HepG2 (cell line): ENCODE data around the gene SMAD7. TPM values are rescaled to one million over a fixed set of nuclear protein-coding genes. Genes with fewer than 3 reads are reported as not detected.

Experiments
- ATAC-seq: fragments of 200-7000 bp; cut with Tn5 transposase; 3 replicates; pipeline ENCODE4 v1.9.1; 2020; ENCODE audit warnings: mild to moderate bottlenecking, moderate library complexity
- BruUV-seq: library from RNA; stranded (reverse); fragments of 400-500 nt; replicated peaks from 2 replicates; lab custom pipeline; 2021; lab: Mats Ljungman, UMichigan
- CTCF ChIA-PET: fragments of 300-600 bp; formaldehyde crosslinking; extraction: SDS; loops from one replicate; lab custom pipeline; 2021; ENCODE audit warnings: low total read pairs, inconsistent platforms, low intra/inter-chr PET ratio; lab: Yijun Ruan, JAX
- POLR2A ChIA-PET: fragments of 350-600 bp; sonication (Branson Sonifier 250); formaldehyde crosslinking; loops from one replicate; lab custom pipeline; 2020; ENCODE audit warnings: antibody characterized with exemption, inconsistent platforms; lab: Yijun Ruan, JAX
- DNase-seq: peaks from one replicate; pipeline ENCODE4 v3.0.0-alpha.2; 2015; ENCODE audit warnings: low spot score
- FAIRE-seq: peaks from 3 replicates; lab custom pipeline; 2011; peaks lifted over from hg19 to GRCh38; lab: Jason Lieb, UNC
- H2AFZ ChIP-seq: one replicate; pipeline ENCODE4 v1.6.1; 2011; ENCODE audit warnings: low read length, inconsistent platforms
- H3K27ac ChIP-seq: fragments of 300-600 bp; 3 replicates; pipeline ENCODE4 v1.8.0; 2011; ENCODE audit warnings: mixed run types, mild to moderate bottlenecking, mixed read lengths, low read length, inconsistent platforms; ENCODE audit not compliant: insufficient read depth; ENCODE audit errors: extremely low read length
- H3K27me3 ChIP-seq, 2 experiments: fragments of 200-600 bp in 1 of 2; 2 replicates in 1 of 2; 3 replicates in 1 of 2; pipeline versions ENCODE4 v1.6.0 to v1.8.0; 2011; ENCODE audit warnings: low read length in 2 of 2, mild to moderate bottlenecking in 2 of 2, moderate library complexity in 2 of 2, inconsistent platforms in 1 of 2; ENCODE audit not compliant: insufficient read depth in 2 of 2, control insufficient read depth in 1 of 2
- H3K36me3 ChIP-seq, 2 experiments: fragments of 200-600 bp in 1 of 2; replicated peaks in 1 of 2; 2 replicates in 1 of 2; 3 replicates in 1 of 2; pipeline versions ENCODE4 v1.5.1 to v1.8.0; 2011; ENCODE audit warnings: low read length in 2 of 2, inconsistent platforms in 1 of 2; ENCODE audit not compliant: insufficient read depth in 2 of 2, control insufficient read depth in 1 of 2
- H3K4me1 ChIP-seq: 2 replicates; pipeline ENCODE4 v1.5.1; 2012; ENCODE audit warnings: low read length, inconsistent platforms; ENCODE audit not compliant: insufficient read depth
- H3K4me2 ChIP-seq: 2 replicates; pipeline ENCODE4 v1.6.0; 2011; ENCODE audit warnings: low read depth, low read length, inconsistent platforms
- H3K4me3 ChIP-seq, 3 experiments: fragments of 200-600 bp in 1 of 3; sonication (generic), shearing (Covaris generic) in 1 of 3; replicated peaks in 1 of 3; 2 replicates each; pipeline ENCODE4 v1.5.1; 2011 to 2016; ENCODE audit warnings: low read length in 3 of 3, inconsistent platforms in 2 of 3, low read depth in 2 of 3, mild to moderate bottlenecking in 2 of 3, control low read depth in 1 of 3, mixed read lengths in 1 of 3; ENCODE audit not compliant: insufficient read depth in 1 of 3
- H3K79me2 ChIP-seq: one replicate; pipeline ENCODE4 v1.6.1; 2011; ENCODE audit warnings: low read length, inconsistent platforms; ENCODE audit not compliant: insufficient read depth
- H3K9ac ChIP-seq: 2 replicates; pipeline ENCODE4 v1.6.0; 2011; ENCODE audit warnings: mild to moderate bottlenecking, low read depth, low read length, inconsistent platforms; ENCODE audit not compliant: insufficient read depth
- H3K9me3 ChIP-seq: 2 replicates; pipeline ENCODE4 v1.5.1; 2012; ENCODE audit warnings: mild to moderate bottlenecking, low read length
- H4K20me1 ChIP-seq: 2 replicates; pipeline ENCODE4 v1.6.0; 2011; ENCODE audit warnings: inconsistent platforms, mild to moderate bottlenecking, low read length, moderate library complexity; ENCODE audit not compliant: insufficient read depth
- AGO2 ChIP-seq: fragments of 200-400 bp; formaldehyde crosslinking; optimal IDR thresholded peaks from 2 replicates; pipeline ENCODE3; 2017; ENCODE audit warnings: mild to moderate bottlenecking, low read depth, low read length, moderate library complexity
- MIXL1 ChIP-seq: IDR thresholded peaks from 2 replicates; pipeline ENCODE4 v1.6.1; 2016
- MXD4 ChIP-seq: IDR thresholded peaks from 2 replicates; pipeline ENCODE4 v1.6.1; 2016; ENCODE audit warnings: mild to moderate bottlenecking, missing biosample characterization, missing genetic modification reagents
- MYC ChIP-seq: sonication (generic); formaldehyde crosslinking; IDR thresholded peaks from 2 replicates; pipeline ENCODE4 v1.9.0; 2021; ENCODE audit warnings: missing genetic modification reagents, borderline replicate concordance
- RARG ChIP-seq: sonication (generic); formaldehyde crosslinking; IDR thresholded peaks from 2 replicates; pipeline ENCODE4 v1.4.0; 2020; ENCODE audit warnings: low read depth, mild to moderate bottlenecking, missing genetic modification reagents
- SP1 ChIP-seq, 2 experiments: fragments of 450-650 bp in 1 of 2; sonication (generic) in 1 of 2; formaldehyde crosslinking in 1 of 2; IDR thresholded peaks; 2 replicates each; pipeline versions ENCODE4 v1.4.0 to v1.6.1; 2016 to 2020; ENCODE audit warnings: missing genetic modification reagents in 1 of 2
- ZNF644 ChIP-seq: IDR thresholded peaks from 2 replicates; pipeline ENCODE4 v1.6.1; 2016; ENCODE audit warnings: low read depth
- WGBS: methylation state at CpG from one replicate; pipeline ENCODE4 v1.1.6; 2017; ENCODE audit warnings: low lambda C conversion rate; 5-methylcytosine and 5-hydroxymethylcytosine counted together
- in situ Hi-C: cut with HindIII; loops from 2 replicates; pipeline ENCODE4 v1.10.0; 2017; ENCODE audit warnings: low pct_unique_long_range_greater_than_20kb; ENCODE audit not compliant: extremely low pct_ligation_motif_present
- intact Hi-C: fragments of 100-400 bp; cut with micrococcal nuclease; formaldehyde crosslinking; loops from one replicate; pipeline ENCODE4 v1.10.0; 2022; ENCODE audit not compliant: unreplicated experiment
- polyA plus RNA-seq, 8 experiments: library from polyadenylated mRNA; depleted of rRNA in 3 of 8; stranded (reverse) in 7 of 8; unstranded in 1 of 8; fragments of >200 nt; fragmentation: Illumina TruSeq in 4 of 8; extraction: Trizol in 4 of 8; gene quantifications; 2 replicates each; pipeline versions ENCODE4 v1.2.1 to v1.2.3, GENCODE V29; 2011 to 2016; ENCODE audit warnings: low read depth in 4 of 8, missing spikeins in 1 of 8, mixed read lengths in 1 of 8; ENCODE audit not compliant: insufficient read depth in 1 of 8
- total RNA-seq, 5 experiments: library from RNA; depleted of rRNA; stranded (reverse); fragments of >200 nt; fragmentation: Illumina TruSeq; extraction: Trizol; gene quantifications; 2 replicates each; pipeline ENCODE4 v1.2.3, GENCODE V29; 2016; ENCODE audit warnings: low read depth in 1 of 5
- TF ChIP-seq, protein P1 (sequence below): sonication (generic); formaldehyde crosslinking; IDR thresholded peaks from 2 replicates; pipeline ENCODE4 v1.9.0; 2021; ENCODE audit warnings: mild to moderate bottlenecking, missing genetic modification reagents
- TF ChIP-seq, protein P2 (sequence below): IDR thresholded peaks from 2 replicates; pipeline ENCODE4 v1.6.1; 2016; ENCODE audit warnings: missing genetic modification reagents, missing compliant biosample characterization

SMAD7 gene
- total and polyA plus RNA-seq, 2 of the 13 experiments (the other 11 are each of a cell fraction or from before 2014, with no cell fraction given) = 17.4 to 24.7 TPM

DNA sequence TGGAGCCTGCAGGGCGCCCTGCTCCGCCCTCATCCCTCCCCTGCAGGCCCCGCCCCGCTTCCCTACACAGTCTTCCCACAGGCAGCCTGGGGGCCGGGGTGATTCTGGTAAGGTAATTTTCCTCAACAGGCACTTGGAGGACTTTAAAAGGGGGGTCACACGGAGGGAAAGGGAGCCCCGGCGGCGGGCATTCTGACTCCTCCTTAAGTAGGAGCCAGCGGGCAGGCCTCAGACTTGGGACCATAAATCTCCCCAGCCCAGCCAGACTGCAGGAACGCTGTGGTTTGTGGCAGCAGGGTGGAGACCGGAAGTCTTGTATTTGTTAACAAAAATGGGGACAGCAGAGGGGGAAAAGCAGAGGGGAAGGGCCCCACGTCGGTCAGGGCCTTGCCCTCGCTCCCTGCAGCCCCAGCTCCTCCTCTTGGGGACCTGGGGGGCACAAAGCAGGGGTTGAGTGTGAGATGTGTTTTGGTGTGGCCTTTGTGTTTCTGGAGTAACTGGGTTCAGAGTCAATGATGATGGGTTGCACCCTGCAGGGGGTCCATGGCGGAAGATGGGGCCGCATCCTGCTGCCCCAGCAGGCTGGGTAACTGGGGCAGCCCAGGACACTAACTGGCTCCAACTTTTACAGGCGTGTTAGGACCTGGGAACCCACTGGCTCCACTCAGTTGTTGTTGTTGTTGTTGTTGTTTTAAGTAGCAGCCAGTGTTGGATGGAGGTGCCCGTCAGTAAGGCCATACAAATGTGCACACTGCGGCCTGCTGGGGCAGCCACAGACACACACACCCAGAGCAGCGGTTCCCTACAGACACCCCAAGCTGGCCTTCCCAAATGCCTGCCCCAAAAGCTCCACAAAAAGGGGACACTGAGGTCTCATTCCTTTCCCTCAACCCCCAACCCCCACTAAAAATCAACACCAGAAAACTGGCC is 27.7 kb downstream of the SMAD7 start:
- no peak overlapping the region for H2AFZ ChIP-seq
- intact Hi-C loops (no loop called here), in situ Hi-C loops (no loop called here)
- peaks cover 57% of the 10 kb centered on the region for H3K79me2 ChIP-seq
- ChIA-PET CTCF (no interaction called here), POLR2A (interaction anchor here (1.0 kb wide), 1 partner anchor 25 kb away, joined by 3 read pairs; no protein-coding TSS in a partner anchor)
- 97% methylated on average over 20 of the region's 21 CpGs for WGBS
- no peak overlapping the region for H3K27ac ChIP-seq
- no TSS peak for BruUV-seq
- no peak overlapping the region for H3K4me3 ChIP-seq
- H3K4me2 ChIP-seq = no peak overlapping the region
- H3K36me3 ChIP-seq = peaks cover 9 to 48% of the 10 kb centered on the region in 2 experiments
- H4K20me1 ChIP-seq = peaks cover 18% of the 10 kb centered on the region
- no peak overlapping the region for H3K9ac ChIP-seq
- no peak for DNase-seq
- no peaks in the 10 kb centered on the region for H3K9me3 ChIP-seq
- no peak for ATAC-seq
- TF ChIP-seq AGO2 (peak; percentile 45), MYC (CRISPR knock-in tag) (no peak)
- peaks cover 61% of the 10 kb centered on the region for H3K4me1 ChIP-seq
- H3K27me3 ChIP-seq = no peaks in the 10 kb centered on the region
- no peak for FAIRE-seq

DNA sequence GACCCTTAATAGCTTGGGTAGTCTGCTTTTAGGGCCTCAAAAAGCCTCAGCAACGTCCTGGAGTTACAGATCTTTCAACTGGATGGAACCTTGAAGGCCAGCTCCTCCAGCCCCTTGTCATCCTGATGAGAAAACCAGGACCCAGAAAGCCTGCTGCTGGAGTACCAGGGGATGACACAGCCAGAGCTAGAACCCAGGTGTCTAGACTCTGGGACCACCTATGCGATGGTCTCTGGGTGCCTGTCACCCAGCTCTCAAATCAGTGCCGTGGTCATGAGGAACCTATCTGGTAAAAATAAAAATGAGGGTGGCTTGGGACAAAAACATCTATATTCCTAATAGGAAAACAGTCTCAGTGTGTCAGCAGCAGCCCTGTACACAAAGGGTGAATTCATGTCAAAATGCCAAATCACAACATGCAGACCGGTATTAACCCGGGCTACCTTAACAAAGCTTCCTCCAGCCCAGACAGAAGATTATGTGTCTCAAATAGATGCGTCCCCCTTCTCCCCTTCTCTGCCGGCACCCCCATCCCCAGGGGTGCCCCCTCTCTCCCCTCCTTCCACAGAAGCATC is 28.5 kb downstream of the SMAD7 start:
- intact Hi-C loops (no loop called here), in situ Hi-C loops (no loop called here)
- Histone ChIP-seq H2AFZ (no peak overlapping the region), H3K4me3 (no peak overlapping the region), H3K9me3 (no peaks in the 10 kb centered on the region), H3K9ac (no peak overlapping the region), H3K27me3 (no peaks in the 10 kb centered on the region), H3K36me3 (peaks cover 9 to 44% of the 10 kb centered on the region in 2 experiments), H4K20me1 (peaks cover 18% of the 10 kb centered on the region), H3K4me2 (no peak overlapping the region), H3K79me2 (peaks cover 49% of the 10 kb centered on the region), H3K27ac (no peak overlapping the region), H3K4me1 (peaks cover 58% of the 10 kb centered on the region)
- FAIRE-seq (no peak), ATAC-seq (no peak), DNase-seq (no peak)
- POLR2A ChIA-PET = interaction anchor here (0.6 to 1.0 kb wide), 2 partner anchors 9 to 26 kb away, joined by 3 read pairs; no protein-coding TSS in a partner anchor
- CTCF ChIA-PET = no interaction called here
- WGBS = 97% methylated on average over 5 of the region's 7 CpGs
- BruUV-seq = no TSS peak
- TF ChIP-seq MXD4 (no peak), RARG (CRISPR knock-in tag) (no peak), ZNF644 (CRISPR knock-in tag) (no peak), SP1 (IDR thresholded peaks at IDR 0.05) (no peak), SP1 (CRISPR knock-in tag; IDR thresholded peaks at IDR 0.05) (no peak), MIXL1 (no peak)
- TF ChIP-seq, protein P1, sequence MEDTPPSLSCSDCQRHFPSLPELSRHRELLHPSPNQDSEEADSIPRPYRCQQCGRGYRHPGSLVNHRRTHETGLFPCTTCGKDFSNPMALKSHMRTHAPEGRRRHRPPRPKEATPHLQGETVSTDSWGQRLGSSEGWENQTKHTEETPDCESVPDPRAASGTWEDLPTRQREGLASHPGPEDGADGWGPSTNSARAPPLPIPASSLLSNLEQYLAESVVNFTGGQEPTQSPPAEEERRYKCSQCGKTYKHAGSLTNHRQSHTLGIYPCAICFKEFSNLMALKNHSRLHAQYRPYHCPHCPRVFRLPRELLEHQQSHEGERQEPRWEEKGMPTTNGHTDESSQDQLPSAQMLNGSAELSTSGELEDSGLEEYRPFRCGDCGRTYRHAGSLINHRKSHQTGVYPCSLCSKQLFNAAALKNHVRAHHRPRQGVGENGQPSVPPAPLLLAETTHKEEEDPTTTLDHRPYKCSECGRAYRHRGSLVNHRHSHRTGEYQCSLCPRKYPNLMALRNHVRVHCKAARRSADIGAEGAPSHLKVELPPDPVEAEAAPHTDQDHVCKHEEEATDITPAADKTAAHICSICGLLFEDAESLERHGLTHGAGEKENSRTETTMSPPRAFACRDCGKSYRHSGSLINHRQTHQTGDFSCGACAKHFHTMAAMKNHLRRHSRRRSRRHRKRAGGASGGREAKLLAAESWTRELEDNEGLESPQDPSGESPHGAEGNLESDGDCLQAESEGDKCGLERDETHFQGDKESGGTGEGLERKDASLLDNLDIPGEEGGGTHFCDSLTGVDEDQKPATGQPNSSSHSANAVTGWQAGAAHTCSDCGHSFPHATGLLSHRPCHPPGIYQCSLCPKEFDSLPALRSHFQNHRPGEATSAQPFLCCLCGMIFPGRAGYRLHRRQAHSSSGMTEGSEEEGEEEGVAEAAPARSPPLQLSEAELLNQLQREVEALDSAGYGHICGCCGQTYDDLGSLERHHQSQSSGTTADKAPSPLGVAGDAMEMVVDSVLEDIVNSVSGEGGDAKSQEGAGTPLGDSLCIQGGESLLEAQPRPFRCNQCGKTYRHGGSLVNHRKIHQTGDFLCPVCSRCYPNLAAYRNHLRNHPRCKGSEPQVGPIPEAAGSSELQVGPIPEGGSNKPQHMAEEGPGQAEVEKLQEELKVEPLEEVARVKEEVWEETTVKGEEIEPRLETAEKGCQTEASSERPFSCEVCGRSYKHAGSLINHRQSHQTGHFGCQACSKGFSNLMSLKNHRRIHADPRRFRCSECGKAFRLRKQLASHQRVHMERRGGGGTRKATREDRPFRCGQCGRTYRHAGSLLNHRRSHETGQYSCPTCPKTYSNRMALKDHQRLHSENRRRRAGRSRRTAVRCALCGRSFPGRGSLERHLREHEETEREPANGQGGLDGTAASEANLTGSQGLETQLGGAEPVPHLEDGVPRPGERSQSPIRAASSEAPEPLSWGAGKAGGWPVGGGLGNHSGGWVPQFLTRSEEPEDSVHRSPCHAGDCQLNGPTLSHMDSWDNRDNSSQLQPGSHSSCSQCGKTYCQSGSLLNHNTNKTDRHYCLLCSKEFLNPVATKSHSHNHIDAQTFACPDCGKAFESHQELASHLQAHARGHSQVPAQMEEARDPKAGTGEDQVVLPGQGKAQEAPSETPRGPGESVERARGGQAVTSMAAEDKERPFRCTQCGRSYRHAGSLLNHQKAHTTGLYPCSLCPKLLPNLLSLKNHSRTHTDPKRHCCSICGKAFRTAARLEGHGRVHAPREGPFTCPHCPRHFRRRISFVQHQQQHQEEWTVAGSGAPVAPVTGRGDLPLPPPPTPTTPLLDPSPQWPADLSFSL = no peak
- TF ChIP-seq, protein P2, sequence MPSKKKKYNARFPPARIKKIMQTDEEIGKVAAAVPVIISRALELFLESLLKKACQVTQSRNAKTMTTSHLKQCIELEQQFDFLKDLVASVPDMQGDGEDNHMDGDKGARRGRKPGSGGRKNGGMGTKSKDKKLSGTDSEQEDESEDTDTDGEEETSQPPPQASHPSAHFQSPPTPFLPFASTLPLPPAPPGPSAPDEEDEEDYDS (CRISPR knock-in tag) = no peak
